DMS 273 (cell line): ENCODE data around the gene DPH5.

Source experiments
- DNase-seq: peaks from one replicate; lab custom pipeline; 2025; ENCODE audit not compliant: unreplicated experiment; lab: John Stamatoyannopoulos, UW

The DPH5 gene

GRCh38 chr1:100943533-100943932 lies 82.1 kb downstream of the DPH5 start:
- DNase-seq = no peak

- no peak for DNase-seq
These were observed 83.1 kb downstream of the DPH5 start for GRCh38 chr1:100942304-100943046.

GRCh38 chr1:100941580-100942216 lies 83.9 kb downstream of the DPH5 start:
- no peak for DNase-seq

- DNase-seq = no peak
These were observed 84.5 kb downstream of the DPH5 start for GRCh38 chr1:100941098-100941527.
